ENCODE results near the gene TOMM7. TPM values are rescaled to one million over a fixed set of nuclear protein-coding genes. Genes with fewer than 3 reads are reported as not detected.

Gene TOMM7
- total and polyA plus RNA-seq, 5 experiments from 2014 or later = 309 to 780 (median 462) TPM

DNA sequence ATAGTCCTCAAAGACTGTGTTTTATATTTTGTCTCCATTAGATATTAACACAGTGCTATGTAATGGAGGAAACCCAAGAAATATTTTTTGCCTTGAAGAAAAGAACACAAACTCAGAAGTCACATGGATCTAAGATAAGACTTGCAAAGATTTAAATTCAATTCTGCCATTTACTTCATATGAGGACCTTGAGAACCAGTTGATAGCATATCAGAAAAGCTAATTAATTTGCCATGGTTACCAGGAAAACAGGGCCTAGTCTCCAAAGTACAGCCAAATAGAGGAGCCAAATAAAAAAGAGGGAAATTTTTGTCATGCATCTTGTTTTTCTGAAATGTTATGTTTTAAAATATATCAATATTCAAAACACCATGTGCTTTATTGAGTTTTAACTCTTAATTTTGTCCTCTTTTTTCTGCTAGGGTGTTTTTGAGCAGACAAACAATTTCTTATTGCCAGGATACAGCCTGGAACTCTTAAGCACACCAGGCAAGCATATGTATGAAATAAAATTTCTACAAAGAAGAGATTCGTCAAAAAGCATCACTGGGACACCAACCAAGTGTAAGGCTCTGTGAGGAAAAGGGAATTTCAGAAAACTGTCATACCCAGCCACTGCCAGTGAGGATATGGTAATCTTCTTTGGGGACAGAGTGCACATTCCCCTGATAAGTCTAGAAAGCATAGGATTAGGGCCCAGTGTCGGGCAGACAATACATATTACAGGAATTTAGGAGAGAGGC is 10.6 kb upstream of the TOMM7 start:
- no peaks in the 10 kb centered on the region for H3K4me1 Mint-ChIP-seq
- no peak overlapping the region for H3K4me3 Mint-ChIP-seq
- DNase-seq (no peak), ATAC-seq (no peak)
- H3K36me3 Mint-ChIP-seq = no peaks in the 10 kb centered on the region
- POLR2A ChIA-PET = interaction anchor here (0.6 kb wide), 1 partner anchor 33 kb away, joined by 4 read pairs; no protein-coding TSS in a partner anchor
- peaks cover 4 to 13% (median 7%) of the 10 kb centered on the region in 5 donors for H3K27me3 Mint-ChIP-seq
- no peaks in the 10 kb centered on the region for H3K9me3 Mint-ChIP-seq
- no peak overlapping the region for H3K27ac Mint-ChIP-seq

GRCh38 chr7:22832401-22832800 is 9.8 kb upstream of the TOMM7 start:
- H3K36me3 Mint-ChIP-seq = no peaks in the 10 kb centered on the region
- no peak overlapping the region for H3K27ac Mint-ChIP-seq
- POLR2A ChIA-PET = no interaction called here
- H3K4me3 Mint-ChIP-seq = no peak overlapping the region
- peaks cover 1 to 10% (median 7%) of the 10 kb centered on the region in 5 donors for H3K27me3 Mint-ChIP-seq
- ATAC-seq (no peak), DNase-seq (no peak)
- H3K9me3 Mint-ChIP-seq = no peaks in the 10 kb centered on the region
- H3K4me1 Mint-ChIP-seq = no peaks in the 10 kb centered on the region

- Mint-ChIP-seq H3K4me3 (no peak overlapping the region), H3K36me3 (no peaks in the 10 kb centered on the region), H3K27ac (peak overlapping the region in 1 of 10 donors; percentile 13), H3K4me1 (no peaks in the 10 kb centered on the region), H3K9me3 (no peaks in the 10 kb centered on the region), H3K27me3 (peaks cover 6 to 15% (median 12%) of the 10 kb centered on the region in 5 donors)
- no peak for DNase-seq
- POLR2A ChIA-PET = interaction anchor here (1.2 kb wide), 1 partner anchor 9 kb away, joined by 4 read pairs; the partner anchor contains the start of gene TOMM7
- ATAC-seq = no peak
These were observed 9.1 kb upstream of the TOMM7 start for GRCh38 chr7:22831602-22832305.

DNA sequence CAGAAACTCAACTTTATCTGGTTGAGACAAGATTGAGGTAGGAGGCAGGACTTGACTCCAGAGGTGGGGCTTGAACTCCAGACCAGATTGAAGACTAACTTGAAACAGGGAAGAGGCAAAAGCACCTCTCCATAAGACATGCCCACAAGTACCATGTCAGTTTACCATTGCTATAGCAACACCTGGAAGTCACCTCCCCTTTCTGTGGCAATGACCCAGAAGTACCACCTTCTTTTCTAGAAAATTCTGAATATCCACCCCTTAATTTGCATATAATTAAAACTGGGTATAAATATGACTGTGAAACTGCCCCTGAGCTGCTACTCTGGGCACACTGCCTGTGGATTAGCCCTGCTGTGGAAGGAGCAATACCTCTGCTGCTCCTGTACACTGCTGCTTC is 4.9 kb upstream of the TOMM7 start:
- H3K36me3 Mint-ChIP-seq = no peaks in the 10 kb centered on the region
- no peak for ATAC-seq
- no peak overlapping the region for H3K4me3 Mint-ChIP-seq
- no peak overlapping the region for H3K27ac Mint-ChIP-seq
- no peak for DNase-seq
- POLR2A ChIA-PET = no interaction called here
- H3K4me1 Mint-ChIP-seq = peaks cover 1 to 11% (median 7%) of the 10 kb centered on the region in 4 donors
- H3K27me3 Mint-ChIP-seq = peaks cover 12 to 37% (median 22%) of the 10 kb centered on the region in 5 donors
- H3K9me3 Mint-ChIP-seq = no peaks in the 10 kb centered on the region

GRCh38 chr7:22826593-22826992 is 3.9 kb upstream of the TOMM7 start:
- Mint-ChIP-seq H3K9me3 (no peaks in the 10 kb centered on the region), H3K4me1 (peaks cover 2 to 19% (median 15%) of the 10 kb centered on the region in 4 donors), H3K27ac (no peak overlapping the region), H3K4me3 (no peak overlapping the region), H3K36me3 (no peaks in the 10 kb centered on the region), H3K27me3 (peaks cover 12 to 37% (median 22%) of the 10 kb centered on the region in 5 donors)
- POLR2A ChIA-PET = no interaction called here
- DNase-seq = no peak
- ATAC-seq = no peak

DNA sequence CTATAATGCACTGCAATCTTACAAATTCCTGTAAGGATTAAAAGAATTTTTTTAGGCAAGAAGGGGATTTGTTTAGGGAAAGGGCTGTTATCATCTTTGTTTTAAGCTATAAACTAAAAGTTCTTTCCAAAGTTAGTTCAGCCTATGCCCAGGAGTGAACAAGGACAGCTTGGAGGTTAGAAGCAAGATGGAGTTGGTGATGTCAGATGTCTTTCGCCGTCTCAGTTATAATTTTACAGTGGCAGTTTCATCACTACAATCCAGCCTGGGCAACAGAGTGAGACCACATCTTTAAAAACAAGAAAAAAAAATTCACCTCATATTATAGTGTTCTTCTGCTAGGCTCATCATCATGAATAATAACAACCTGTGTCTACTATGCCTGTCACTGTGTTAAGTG is 2.1 kb upstream of the TOMM7 start:
- Mint-ChIP-seq H3K36me3 (no peaks in the 10 kb centered on the region), H3K4me3 (no peak overlapping the region), H3K9me3 (no peaks in the 10 kb centered on the region), H3K27me3 (peaks cover 9 to 36% (median 22%) of the 10 kb centered on the region in 5 donors), H3K27ac (no peak overlapping the region), H3K4me1 (peaks cover 12 to 35% (median 31%) of the 10 kb centered on the region in 4 donors)
- DNase-seq = no peak
- no peak for ATAC-seq
- POLR2A ChIA-PET = interaction anchor here (0.6 to 0.7 kb wide), 2 partner anchors 9 to 61 kb away, joined by 3 to 5 read pairs; no protein-coding TSS in a partner anchor

GRCh38 chr7:22823142-22823497 is 471 bp upstream of the TOMM7 start:
- POLR2A ChIA-PET = interaction anchor here (0.9 to 1.7 kb wide), 5 partner anchors 8 to 1395 kb away, joined by 3 to 5 read pairs (median 4); partner anchors contain the start of gene SP4
- Mint-ChIP-seq H3K4me1 (peaks cover 18 to 43% (median 40%) of the 10 kb centered on the region in 4 donors), H3K4me3 (peak overlapping the region; percentile 94 to 100 (median 98)), H3K27ac (peak overlapping the region; percentile 96 to 100 (median 100)), H3K36me3 (peaks cover 0 to 4% (median 0%) of the 10 kb centered on the region in 3 donors), H3K27me3 (peaks cover 7 to 28% (median 22%) of the 10 kb centered on the region in 5 donors), H3K9me3 (no peaks in the 10 kb centered on the region)
- DNase-seq = no peak
- ATAC-seq = peak in 1 of 2 donors; percentile 1

DNA sequence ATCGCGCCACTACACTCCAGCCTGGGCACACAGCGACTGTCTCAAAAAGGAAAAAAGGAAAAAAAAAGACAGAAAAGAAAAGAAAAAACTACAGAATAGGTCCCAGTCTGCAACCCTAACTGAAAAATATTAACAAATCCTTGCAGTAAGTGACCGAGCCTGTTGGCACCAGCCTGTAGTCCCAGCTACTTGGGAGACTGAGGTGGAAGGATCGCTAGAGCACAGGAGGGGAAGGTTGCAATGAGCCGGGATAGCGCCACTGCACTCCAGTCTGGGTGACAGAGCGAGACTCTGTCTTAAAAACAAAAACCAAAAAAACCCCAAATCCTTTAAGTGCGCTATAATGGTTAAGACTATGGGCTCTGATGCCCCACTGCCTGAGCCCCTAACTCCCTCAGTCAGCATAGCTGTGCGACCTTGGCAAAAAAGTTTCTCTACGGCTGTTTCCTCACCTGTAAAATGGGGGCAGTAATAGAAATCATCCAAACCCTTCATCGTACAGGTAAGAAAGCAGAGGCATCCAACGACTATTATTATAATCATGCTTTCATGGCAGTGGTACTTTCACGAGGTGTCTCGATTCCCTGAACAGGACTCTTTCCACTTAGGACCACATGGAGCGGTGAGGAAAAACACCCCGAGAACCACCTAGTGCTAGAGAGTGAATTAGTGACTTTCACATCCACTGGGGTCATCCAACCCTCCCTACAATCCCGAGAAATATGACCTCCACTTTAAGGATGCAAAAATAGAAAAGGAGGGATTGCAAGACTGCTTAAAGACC is 755 bp downstream of the TOMM7 start:
- Mint-ChIP-seq H3K4me3 (peak overlapping the region; percentile 94 to 100 (median 98)), H3K36me3 (peaks cover 0 to 16% (median 0%) of the 10 kb centered on the region in 3 donors), H3K27me3 (peaks cover 4 to 26% (median 14%) of the 10 kb centered on the region in 5 donors), H3K4me1 (peaks cover 20 to 51% (median 47%) of the 10 kb centered on the region in 4 donors), H3K27ac (peak overlapping the region; percentile 96 to 100 (median 100)), H3K9me3 (no peaks in the 10 kb centered on the region)
- POLR2A ChIA-PET = interaction anchor here (0.9 to 1.7 kb wide), 5 partner anchors 8 to 284 kb away, joined by 3 to 5 read pairs (median 3); no protein-coding TSS in a partner anchor
- DNase-seq (peak in 3 of 10 donors; percentile 8 to 18 (median 12)), ATAC-seq (peak; percentile 18 to 34)

GRCh38 chr7:22819476-22819875 is 3.2 kb downstream of the TOMM7 start:
- peaks cover 0 to 39% (median 0%) of the 10 kb centered on the region in 3 donors for H3K36me3 Mint-ChIP-seq
- H3K4me1 Mint-ChIP-seq = peaks cover 28 to 70% (median 62%) of the 10 kb centered on the region in 4 donors

GRCh38 chr7:22814261-22815208 is 8.1 kb downstream of the TOMM7 start:
- ATAC-seq (no peak), DNase-seq (no peak)
- Mint-ChIP-seq H3K4me1 (peaks cover 16 to 37% (median 30%) of the 10 kb centered on the region in 4 donors), H3K4me3 (no peak overlapping the region), H3K9me3 (no peaks in the 10 kb centered on the region), H3K36me3 (peaks cover 0 to 75% (median 4%) of the 10 kb centered on the region in 3 donors), H3K27ac (peak overlapping the region in 1 of 10 donors; percentile 68), H3K27me3 (no peaks in the 10 kb centered on the region)
- POLR2A ChIA-PET = interaction anchor here (0.7 kb wide), 1 partner anchor 1124 kb away, joined by 3 read pairs; no protein-coding TSS in a partner anchor

More at GRCh38 chr7:22819476-22819875, 3.2 kb downstream of the TOMM7 start:
- peak overlapping the region in 4 of 10 donors; percentile 16 to 97 (median 68) for H3K4me3 Mint-ChIP-seq
- peak overlapping the region in 8 of 10 donors; percentile 16 to 82 (median 73) for H3K27ac Mint-ChIP-seq
- ATAC-seq (no peak), DNase-seq (no peak)
- peaks cover 0 to 9% (median 2%) of the 10 kb centered on the region in 5 donors for H3K27me3 Mint-ChIP-seq
- no peaks in the 10 kb centered on the region for H3K9me3 Mint-ChIP-seq
- POLR2A ChIA-PET = no interaction called here

GRCh38 chr7:22812353-22812752 is 10.3 kb downstream of the TOMM7 start:
- no peaks in the 10 kb centered on the region for H3K9me3 Mint-ChIP-seq
- DNase-seq (no peak), ATAC-seq (no peak)
- POLR2A ChIA-PET = no interaction called here
- H3K27me3 Mint-ChIP-seq = no peaks in the 10 kb centered on the region
- H3K4me1 Mint-ChIP-seq = peaks cover 14 to 24% (median 18%) of the 10 kb centered on the region in 4 donors
- H3K36me3 Mint-ChIP-seq = peaks cover 0 to 64% (median 4%) of the 10 kb centered on the region in 3 donors
- no peak overlapping the region for H3K4me3 Mint-ChIP-seq
- H3K27ac Mint-ChIP-seq = peak overlapping the region in 4 of 10 donors; percentile 15 to 63 (median 53)

Data from naive thymus-derived CD8-positive, alpha-beta T cell (primary cell).